IMR-90 (cell line): ENCODE data around the gene SF3B5.
"Not testable (repeated sequence)": the region's sequence is repeated elsewhere in the genome, so short reads cannot be mapped to it uniquely, and the experiment has no call there.

Experiments used
- CEBPB ChIP-seq: IDR thresholded peaks from 2 replicates; pipeline ENCODE4 v1.6.1; 2012; ENCODE audit warnings: low read depth, low read length, improper control_type of control experiment
- CTCF ChIP-seq: conservative IDR thresholded peaks from 2 replicates; pipeline ENCODE4 v1.5.1; 2012; ENCODE audit warnings: mild to moderate bottlenecking, low read depth, low read length, improper control_type of control experiment
- MAFK ChIP-seq: IDR thresholded peaks from 2 replicates; pipeline ENCODE4 v1.6.1; 2012; ENCODE audit warnings: low read depth, low read length, improper control_type of control experiment
- POLR2A ChIP-seq: IDR thresholded peaks from 2 replicates; pipeline ENCODE4 v1.6.1; 2012; ENCODE audit warnings: mild to moderate bottlenecking, low read depth, low read length
- RAD21 ChIP-seq: IDR thresholded peaks from 2 replicates; pipeline ENCODE4 v1.6.1; 2012; ENCODE audit warnings: low read length, improper control_type of control experiment
- RCOR1 ChIP-seq: IDR thresholded peaks from 2 replicates; pipeline ENCODE4 v1.6.1; 2012; ENCODE audit warnings: mild to moderate bottlenecking, low read length, improper control_type of control experiment; ENCODE audit not compliant: insufficient replicate concordance

- TF ChIP-seq POLR2A, RCOR1, CTCF, CEBPB, MAFK, RAD21: not testable (repeated sequence)
Measured at GRCh38 chr6:144132167-144132690, 36.9 kb upstream of the SF3B5 start.
